Adrenal gland (tissue), 12 donors: ENCODE results near the gene SPARCL1. TPM values are rescaled to one million over a fixed set of nuclear protein-coding genes. Genes with fewer than 3 reads are reported as not detected.

ENCODE experiments used
- DNase-seq, 7 donors: peaks; one replicate each; pipeline ENCODE4 v3.0.0-alpha.2; 2019 to 2020
- H3K27ac ChIP-seq, 5 donors: fragments of 200-600 bp; sonication (generic) in 4 of 5; 1 replicate in 3 of 5; 2 replicates in 2 of 5; pipeline versions ENCODE4 v1.5.1 to v1.8.0; 2016 to 2020; ENCODE audit warnings: mild to moderate bottlenecking in 1 of 5
- H3K27me3 ChIP-seq: fragments of 200-600 bp; 2 replicates; pipeline ENCODE4 v1.8.0; 2021
- H3K36me3 ChIP-seq, 2 donors: fragments of 200-600 bp; replicated peaks in 1 of 2; 1 replicate in 1 of 2; 2 replicates in 1 of 2; pipeline versions ENCODE4 v1.5.1 to v1.8.0; 2018 to 2022
- H3K4me1 ChIP-seq, 2 donors: fragments of 200-600 bp; replicated peaks in 1 of 2; 1 replicate in 1 of 2; 2 replicates in 1 of 2; pipeline versions ENCODE4 v1.5.1 to v1.8.0; 2018 to 2021
- H3K4me3 ChIP-seq, 4 donors: fragments of 200-600 bp; sonication (generic) in 3 of 4; one replicate each; pipeline ENCODE4 v1.5.1; 2016 to 2018
- H3K9me3 ChIP-seq, 3 donors: fragments of 200-600 bp; sonication (generic) in 1 of 3; replicated peaks in 1 of 3; 1 replicate in 2 of 3; 2 replicates in 1 of 3; pipeline versions ENCODE4 v1.5.1 to v1.8.0; 2016 to 2021
- CTCF ChIP-seq, 6 experiments: fragments of 450-650 bp in 4 of 6; fragments of 200-600 bp in 2 of 6; sonication (generic) in 1 of 6; IDR thresholded peaks; 1 replicate in 5 of 6; 2 replicates in 1 of 6; pipeline versions ENCODE4 v1.5.1 to v1.8.0; 2016 to 2021; ENCODE audit warnings: antibody characterized with exemption in 6 of 6, mild to moderate bottlenecking in 2 of 6, moderate library complexity in 1 of 6
- POLR2A ChIP-seq, 2 donors: fragments of 450-650 bp; IDR thresholded peaks; one replicate each; pipeline ENCODE4 v1.6.1; 2017; ENCODE audit warnings: antibody characterized with exemption in 2 of 2, mild to moderate bottlenecking in 2 of 2, moderate library complexity in 1 of 2
- WGBS, 4 donors: extraction: QIAGEN DNeasy Blood & Tissue Kit in 2 of 4; methylation state at CpG; one replicate each; pipeline versions ENCODE4 v1.1.5 to v1.1.7; 2013 to 2017; 5-methylcytosine and 5-hydroxymethylcytosine counted together
- intact Hi-C, 2 donors: fragments of 100-400 bp; cut with DNase I; formaldehyde crosslinking; loops; one replicate each; pipeline versions ENCODE4 v1.14.1 to v1.15.0; 2022 to 2023
- polyA plus RNA-seq, 3 donors: library from polyadenylated mRNA; stranded (reverse); fragments of 200-250 nt in 2 of 3; fragments of 350-450 nt in 1 of 3; fragmentation: Illumina TruSeq in 1 of 3; extraction: RNeasy Lipid Tissue Mini Kit (QIAGEN cat#74804) in 1 of 3; gene quantifications; one replicate each; pipeline ENCODE4 v1.2.3, GENCODE V29; 2013 to 2014
- total RNA-seq, 9 donors: library from RNA; depleted of rRNA in 4 of 9; stranded (reverse); fragments of >200 nt in 4 of 9; fragments of 120-200 nt in 1 of 9; fragmentation: NEBNext Ultra II Directional in 1 of 9; extraction: Animal tissue kit (Norgen Biotek cat#: 25700) in 1 of 9; gene quantifications; one replicate each; pipeline versions ENCODE4 v1.1.0 to v1.2.4, GENCODE V29; 2013 to 2023
- donor health status: healthy with polysubstance abuse.
- donor health status: Bipolar disorder and iron deficiency.
- donor health status: DM: yes; HTN: yes; CAD: no.
- donor health status: DM: no; HTN: no; CAD: no.
- donor health status: DM: no; HTN: no; CAD: no.
- donor health status: DM: yes; HTN: yes; CAD: no.

SPARCL1 gene
- total and polyA plus RNA-seq, 12 donors = 36.9 to 201 (median 124) TPM

GRCh38 chr4:87541521-87541920 is 12.3 kb upstream of the SPARCL1 start:
- no peak for DNase-seq
- WGBS, 4 donors = 58 to 82% (median 77%) methylated on average over 4 of the region's 4 CpGs
- H3K27ac ChIP-seq = no peak overlapping the region
- H3K27me3 ChIP-seq = no peaks in the 10 kb centered on the region
- H3K4me1 ChIP-seq = peaks cover 0 to 5% of the 10 kb centered on the region in 2 donors
- intact Hi-C loops = loop anchor here (10.0 kb wide), 1 partner anchor 303 kb away; no protein-coding TSS in a partner anchor
- no peak overlapping the region for H3K4me3 ChIP-seq
- no peaks in the 10 kb centered on the region for H3K36me3 ChIP-seq
- no peaks in the 10 kb centered on the region for H3K9me3 ChIP-seq
- no peak for TF ChIP-seq POLR2A (IDR thresholded peaks at IDR 0.05)
- TF ChIP-seq CTCF (IDR thresholded peaks at IDR 0.05) = no peak

- no peak for TF ChIP-seq POLR2A (IDR thresholded peaks at IDR 0.05)
- no peak for TF ChIP-seq CTCF (IDR thresholded peaks at IDR 0.05)
- Histone ChIP-seq H3K9me3 (no peaks in the 10 kb centered on the region), H3K36me3 (no peaks in the 10 kb centered on the region), H3K27ac (no peak overlapping the region), H3K4me1 (peaks cover 0 to 5% of the 10 kb centered on the region in 2 donors), H3K4me3 (no peak overlapping the region), H3K27me3 (no peaks in the 10 kb centered on the region)
- DNase-seq = no peak
- WGBS, 4 donors = 83 to 86% (median 83%) methylated on average over 15 of the region's 15 CpGs
- intact Hi-C loops = loop anchor here (10.0 kb wide), 1 partner anchor 304 kb away; no protein-coding TSS in a partner anchor
Measured at GRCh38 chr4:87540146-87541058, 11.2 kb upstream of the SPARCL1 start.

GRCh38 chr4:87532907-87533306 is 3.7 kb upstream of the SPARCL1 start:
- WGBS, 4 donors = 78 to 96% (median 87%) methylated on average over 1 of the region's 1 CpG
- Histone ChIP-seq H3K4me3 (no peak overlapping the region), H3K9me3 (no peaks in the 10 kb centered on the region), H3K27ac (no peak overlapping the region), H3K27me3 (no peaks in the 10 kb centered on the region), H3K36me3 (no peaks in the 10 kb centered on the region), H3K4me1 (peaks cover 0 to 18% of the 10 kb centered on the region in 2 donors)
- no peak for DNase-seq
- TF ChIP-seq CTCF (IDR thresholded peaks at IDR 0.05) = no peak
- TF ChIP-seq POLR2A (IDR thresholded peaks at IDR 0.05) = no peak
- intact Hi-C loops = no loop called here

- WGBS, 4 donors = 86 to 89% (median 88%) methylated on average over 1 of the region's 1 CpG
- intact Hi-C loops = no loop called here
- Histone ChIP-seq H3K9me3 (no peaks in the 10 kb centered on the region), H3K27ac (no peak overlapping the region), H3K36me3 (no peaks in the 10 kb centered on the region), H3K4me3 (no peak overlapping the region), H3K27me3 (no peaks in the 10 kb centered on the region), H3K4me1 (peaks cover 0 to 22% of the 10 kb centered on the region in 2 donors)
- no peak for DNase-seq
- TF ChIP-seq CTCF (IDR thresholded peaks at IDR 0.05) = no peak
- no peak for TF ChIP-seq POLR2A (IDR thresholded peaks at IDR 0.05)
Measured at GRCh38 chr4:87532109-87532508, 2.9 kb upstream of the SPARCL1 start.
